Psoas muscle (tissue), 8 donors: ENCODE data around the gene PRR5L. TPM values are rescaled to one million over a fixed set of nuclear protein-coding genes. Genes with fewer than 3 reads are reported as not detected.

Source experiments
- ATAC-seq, 4 donors: fragments of 200-7000 bp; cut with Tn5 transposase; one replicate each; pipeline ENCODE4 v1.9.1; 2020; ENCODE audit warnings: moderate library complexity in 3 of 4, mild to moderate bottlenecking in 2 of 4
- DNase-seq, 2 donors: peaks; one replicate each; pipeline ENCODE4 v3.0.0-alpha.2; 2020
- H3K27ac ChIP-seq: fragments of 200-600 bp; one replicate; pipeline ENCODE4 v1.8.0; 2022
- H3K27me3 ChIP-seq, 3 donors: fragments of 200-600 bp in 1 of 3; one replicate each; pipeline versions ENCODE4 v1.6.1 to v1.8.0; 2013 to 2022; ENCODE audit warnings: low read length in 2 of 3, mild to moderate bottlenecking in 2 of 3, moderate library complexity in 1 of 3; ENCODE audit not compliant: insufficient read depth in 3 of 3
- H3K36me3 ChIP-seq, 2 donors: fragments of 200-600 bp in 1 of 2; one replicate each; pipeline versions ENCODE4 v1.6.1 to v1.8.0; 2013 to 2022; ENCODE audit warnings: low read depth in 1 of 2, mild to moderate bottlenecking in 1 of 2, moderate library complexity in 1 of 2; ENCODE audit not compliant: insufficient read depth in 1 of 2
- H3K4me1 ChIP-seq: fragments of 200-600 bp; one replicate; pipeline ENCODE4 v1.8.0; 2022
- H3K4me3 ChIP-seq: fragments of 200-600 bp; one replicate; pipeline ENCODE4 v1.8.0; 2022; ENCODE audit warnings: mild to moderate bottlenecking
- H3K9me3 ChIP-seq: fragments of 200-600 bp; one replicate; pipeline ENCODE4 v1.8.0; 2022
- WGBS, 3 donors: extraction: QIAGEN DNeasy Blood & Tissue Kit; methylation state at CpG; one replicate each; pipeline versions ENCODE4 v1.1.6 to v1.1.7; 2013; 5-methylcytosine and 5-hydroxymethylcytosine counted together
- intact Hi-C, 2 donors: fragments of 100-400 bp; cut with DNase I; formaldehyde crosslinking; loops; one replicate each; pipeline versions ENCODE4 v1.11.0 to v1.14.2; 2022
- polyA plus RNA-seq, 3 donors: library from polyadenylated mRNA; stranded (reverse); fragments of 200-250 nt; gene quantifications; one replicate each; pipeline ENCODE4 v1.2.3, GENCODE V29; 2013
- total RNA-seq, 4 donors: library from RNA; stranded (reverse); fragmentation: NEBNext Ultra II Directional in 2 of 4; extraction: Animal tissue kit (Norgen Biotek cat#: 25700) in 2 of 4; gene quantifications; one replicate each; pipeline versions ENCODE4 v1.2.1 to v1.2.4, GENCODE V29; 2021 to 2023
- TF ChIP-seq, protein P1 (sequence below): fragments of 200-600 bp; IDR thresholded peaks from one replicate; pipeline ENCODE4 v1.8.0; 2022; ENCODE audit warnings: antibody characterized with exemption
- donor health status: healthy with polysubstance abuse.
- donor health status: DM: no; HTN: no; CAD: no; lungs with moderate emphysema.
- donor health status: Bipolar disorder and iron deficiency.
- donor health status: healthy.
- donor health status: DM: yes; HTN: yes; CAD: no.
- donor health status: DM: no; HTN: no; CAD: no.
- donor health status: DM: no; HTN: no; CAD: no.
- donor health status: DM: yes; HTN: yes; CAD: no.

PRR5L gene
- total and polyA plus RNA-seq, 7 donors: 0.39 to 2.5 (median 0.86) TPM

DNA sequence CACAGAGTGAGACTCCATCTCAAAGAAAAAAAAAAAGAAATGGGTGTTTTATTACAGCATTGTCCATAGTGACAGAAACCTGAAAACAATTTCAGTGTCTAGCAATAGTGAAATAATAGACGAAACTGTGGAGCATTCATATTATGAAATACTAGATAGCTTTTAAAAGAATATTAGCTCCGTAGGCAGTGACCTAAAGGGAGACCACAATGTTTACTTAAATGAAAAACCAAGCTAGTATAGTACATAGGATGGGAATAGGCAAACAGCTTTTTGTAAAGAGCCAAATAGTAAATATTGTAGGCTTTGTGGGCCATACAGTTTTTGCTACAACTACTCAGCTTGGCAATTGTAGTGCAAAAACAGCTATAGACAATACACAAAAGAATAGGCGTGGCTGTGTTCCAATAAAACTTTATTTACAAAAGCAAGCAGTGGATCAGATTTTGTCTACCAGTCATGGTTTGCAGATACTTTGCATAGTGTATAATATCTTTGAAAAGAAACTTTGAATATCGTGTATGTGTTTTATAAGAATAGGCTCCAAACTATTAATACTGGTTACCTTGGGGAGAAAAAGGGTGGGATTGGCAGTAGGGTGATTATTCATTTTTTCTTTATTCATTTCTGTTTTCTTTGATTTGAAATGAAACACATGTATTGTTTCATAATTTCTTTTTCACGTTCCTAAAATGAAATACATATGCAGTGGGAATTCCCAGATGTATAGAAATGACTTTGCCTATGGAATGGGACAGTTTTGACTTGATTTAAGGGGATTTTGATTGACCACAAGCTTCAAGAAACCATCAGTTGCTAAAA lies 50.7 kb downstream of the PRR5L start:
- TF ChIP-seq, protein P1, sequence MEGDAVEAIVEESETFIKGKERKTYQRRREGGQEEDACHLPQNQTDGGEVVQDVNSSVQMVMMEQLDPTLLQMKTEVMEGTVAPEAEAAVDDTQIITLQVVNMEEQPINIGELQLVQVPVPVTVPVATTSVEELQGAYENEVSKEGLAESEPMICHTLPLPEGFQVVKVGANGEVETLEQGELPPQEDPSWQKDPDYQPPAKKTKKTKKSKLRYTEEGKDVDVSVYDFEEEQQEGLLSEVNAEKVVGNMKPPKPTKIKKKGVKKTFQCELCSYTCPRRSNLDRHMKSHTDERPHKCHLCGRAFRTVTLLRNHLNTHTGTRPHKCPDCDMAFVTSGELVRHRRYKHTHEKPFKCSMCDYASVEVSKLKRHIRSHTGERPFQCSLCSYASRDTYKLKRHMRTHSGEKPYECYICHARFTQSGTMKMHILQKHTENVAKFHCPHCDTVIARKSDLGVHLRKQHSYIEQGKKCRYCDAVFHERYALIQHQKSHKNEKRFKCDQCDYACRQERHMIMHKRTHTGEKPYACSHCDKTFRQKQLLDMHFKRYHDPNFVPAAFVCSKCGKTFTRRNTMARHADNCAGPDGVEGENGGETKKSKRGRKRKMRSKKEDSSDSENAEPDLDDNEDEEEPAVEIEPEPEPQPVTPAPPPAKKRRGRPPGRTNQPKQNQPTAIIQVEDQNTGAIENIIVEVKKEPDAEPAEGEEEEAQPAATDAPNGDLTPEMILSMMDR: no peak
- no peaks in the 10 kb centered on the region for H3K9me3 ChIP-seq
- no peaks in the 10 kb centered on the region for H3K4me1 ChIP-seq
- ATAC-seq (no peak), DNase-seq (no peak)
- H3K4me3 ChIP-seq: no peak overlapping the region
- intact Hi-C loops: no loop called here
- WGBS, 3 donors: 87 to 89% (median 88%) methylated on average over 5 of the region's 5 CpGs
- H3K27ac ChIP-seq: no peak overlapping the region
- H3K36me3 ChIP-seq: no peaks in the 10 kb centered on the region
- H3K27me3 ChIP-seq: no peaks in the 10 kb centered on the region

DNA sequence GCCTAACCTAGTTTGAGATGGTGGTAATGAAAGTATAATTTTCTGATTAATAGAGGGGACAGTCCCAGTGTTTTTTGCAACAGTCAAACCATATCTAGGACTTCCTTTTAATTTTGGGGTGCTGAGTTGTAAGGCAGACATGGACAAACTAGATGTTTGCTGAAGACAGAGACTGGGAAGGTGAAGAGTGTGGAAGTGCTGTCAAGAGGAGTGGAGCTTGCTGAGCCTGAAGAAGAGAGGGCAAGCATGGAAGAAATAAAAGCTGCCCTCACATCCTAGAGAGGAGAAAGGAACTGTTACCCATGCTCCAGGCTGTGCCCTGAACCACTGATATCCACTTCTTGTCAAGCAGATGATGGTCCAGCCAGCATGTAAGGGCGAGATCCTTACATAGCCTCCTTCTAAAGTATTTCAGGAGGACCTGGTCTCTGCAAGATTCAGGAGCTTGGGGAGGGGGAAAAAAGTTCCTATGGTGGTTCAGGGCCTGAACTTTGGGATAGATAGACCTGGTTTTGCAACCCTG lies 51.4 kb downstream of the PRR5L start:
- intact Hi-C loops: no loop called here
- H3K4me1 ChIP-seq: no peaks in the 10 kb centered on the region

DNA sequence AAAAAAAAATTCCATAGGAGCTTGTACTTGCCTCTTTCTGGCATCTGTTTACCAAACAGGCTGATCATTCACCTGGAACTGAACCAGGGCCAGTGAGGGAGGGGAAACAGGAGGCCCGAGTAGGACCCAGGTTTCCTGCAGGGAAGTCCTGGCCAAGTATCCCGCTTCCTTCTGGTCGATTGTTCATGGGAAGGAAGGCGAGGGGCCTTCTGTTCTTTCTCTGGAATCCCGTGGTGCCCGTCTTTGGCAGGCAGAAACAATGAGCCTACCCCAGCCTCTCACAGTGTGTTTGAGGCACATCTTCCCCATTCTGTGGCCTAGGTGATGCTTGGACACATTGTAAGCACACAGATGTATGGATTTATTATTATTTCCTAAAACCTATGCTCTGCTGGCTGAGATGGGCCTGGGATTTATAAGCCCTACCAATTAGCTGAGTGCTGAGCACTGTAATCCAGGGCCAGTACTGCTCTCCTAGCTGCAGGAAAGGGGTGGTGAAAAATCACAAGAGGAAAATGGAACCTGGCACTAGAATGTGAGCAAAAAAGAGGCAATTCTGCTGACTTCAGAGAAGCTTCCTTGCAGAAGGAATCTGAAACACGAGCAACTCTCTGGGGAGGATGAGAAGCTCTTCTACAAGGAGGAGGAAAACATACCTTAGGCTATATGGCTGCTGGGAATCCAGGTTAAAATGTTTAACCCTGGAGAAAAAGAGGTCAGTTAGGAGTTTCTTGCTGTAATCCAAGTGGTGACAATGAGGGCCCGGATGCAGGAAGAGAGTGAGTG lies 53.5 kb downstream of the PRR5L start:
- H3K27me3 ChIP-seq: no peaks in the 10 kb centered on the region
- H3K9me3 ChIP-seq: no peaks in the 10 kb centered on the region
- H3K27ac ChIP-seq: no peak overlapping the region
- no peaks in the 10 kb centered on the region for H3K36me3 ChIP-seq
- TF ChIP-seq, protein P1: no peak
- 49 to 57% (median 53%) methylated on average over 8 of the region's 8 CpGs for WGBS, 3 donors
- ATAC-seq (no peak), DNase-seq (no peak)
- no peaks in the 10 kb centered on the region for H3K4me1 ChIP-seq
- intact Hi-C loops: no loop called here
- H3K4me3 ChIP-seq: no peak overlapping the region

More for the DNA sequence above, 51.4 kb downstream of the PRR5L start:
- Histone ChIP-seq H3K4me3 (no peak overlapping the region), H3K27me3 (no peaks in the 10 kb centered on the region), H3K36me3 (no peaks in the 10 kb centered on the region), H3K9me3 (no peaks in the 10 kb centered on the region), H3K27ac (no peak overlapping the region)
- TF ChIP-seq, protein P1: no peak
- DNase-seq (no peak), ATAC-seq (no peak)
- 88 to 93% (median 90%) methylated on average over 1 of the region's 1 CpG for WGBS, 3 donors

DNA sequence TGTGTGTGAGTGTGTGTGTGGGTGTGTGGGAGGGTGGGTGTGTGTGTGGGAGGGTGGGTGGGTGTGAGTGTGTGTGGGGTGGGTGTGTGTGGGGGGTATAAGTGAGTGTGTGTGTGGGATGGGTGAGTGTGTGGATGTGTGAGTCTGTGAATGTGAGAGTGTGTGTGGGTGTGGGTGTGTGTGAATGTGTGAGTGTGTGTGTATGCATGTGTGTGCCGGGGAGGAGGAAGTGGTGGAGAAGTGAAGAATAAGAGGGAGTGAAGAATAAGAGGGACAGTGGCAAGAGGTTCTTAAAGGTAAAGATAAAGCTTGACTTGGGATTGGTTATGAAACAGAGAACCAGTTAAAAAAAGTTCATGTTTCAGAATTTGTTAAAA lies 54.0 kb downstream of the PRR5L start:
- no peak for ATAC-seq
- H3K27ac ChIP-seq: no peak overlapping the region
- intact Hi-C loops: no loop called here
- no peaks in the 10 kb centered on the region for H3K4me1 ChIP-seq
- H3K27me3 ChIP-seq: no peaks in the 10 kb centered on the region
- H3K4me3 ChIP-seq: no peak overlapping the region
- no peaks in the 10 kb centered on the region for H3K36me3 ChIP-seq
- 73 to 78% (median 73%) methylated on average over 1 of the region's 1 CpG for WGBS, 3 donors
- TF ChIP-seq, protein P1: no peak
- DNase-seq: no peak
- no peaks in the 10 kb centered on the region for H3K9me3 ChIP-seq
